GM19468 (cell line): ENCODE results near the gene GPX7.
"Not testable (repeated sequence)": the region's sequence is repeated elsewhere in the genome, so short reads cannot be mapped to it uniquely, and the experiment has no call there.

ENCODE experiments used
- ATAC-seq: cut with Tn5 transposase; IDR thresholded peaks from one replicate; pipeline ENCODE4 v1.9.1; 2021; ENCODE audit warnings: mild to moderate bottlenecking, moderate library complexity, moderate number of reproducible peaks; ENCODE audit not compliant: unreplicated experiment; ENCODE audit errors: extremely low read depth

The GPX7 gene

DNA sequence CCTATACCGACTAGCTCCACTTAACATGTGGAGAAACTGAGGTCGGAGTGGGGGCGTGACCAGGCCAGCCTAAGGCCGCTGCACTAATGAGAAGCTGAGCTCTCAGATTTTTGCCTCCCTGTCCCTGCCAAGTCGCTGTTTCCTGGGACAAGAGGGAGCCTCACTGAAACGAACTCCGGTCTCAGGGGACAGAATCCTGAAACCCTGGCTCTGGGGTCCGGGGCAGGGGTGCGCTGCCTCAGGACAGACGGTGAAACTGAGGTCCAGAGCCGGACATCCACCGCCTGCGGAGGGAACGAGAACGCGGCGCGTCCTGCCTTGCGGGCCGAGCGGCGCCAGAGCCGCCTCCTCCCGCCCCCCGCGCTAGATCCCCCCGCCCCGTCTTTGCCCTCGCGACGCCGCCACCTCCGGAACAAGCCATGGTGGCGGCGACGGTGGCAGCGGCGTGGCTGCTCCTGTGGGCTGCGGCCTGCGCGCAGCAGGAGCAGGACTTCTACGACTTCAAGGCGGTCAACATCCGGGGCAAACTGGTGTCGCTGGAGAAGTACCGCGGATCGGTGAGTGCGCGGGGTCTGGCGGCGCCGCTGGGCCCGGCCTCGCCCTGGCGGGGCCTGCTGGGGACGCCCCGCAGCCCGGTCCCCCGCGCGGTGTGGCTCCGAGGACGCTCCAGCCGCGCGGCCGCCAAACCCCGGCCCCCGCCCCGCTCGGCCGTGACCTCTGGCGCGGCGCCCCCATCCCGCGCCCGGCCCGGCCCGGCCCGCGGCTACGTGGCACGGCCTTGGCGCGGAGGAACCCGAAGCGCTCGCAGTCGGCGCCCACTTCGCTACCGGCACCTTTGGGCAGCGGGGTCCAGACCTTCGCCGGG is at the start of gene GPX7:
TSS of gene GPX7 (plus strand) at position 381 of the 865 bp plus-strand sequence. CDS start at position 420, 39 bp downstream.
- ATAC-seq = no peak

DNA sequence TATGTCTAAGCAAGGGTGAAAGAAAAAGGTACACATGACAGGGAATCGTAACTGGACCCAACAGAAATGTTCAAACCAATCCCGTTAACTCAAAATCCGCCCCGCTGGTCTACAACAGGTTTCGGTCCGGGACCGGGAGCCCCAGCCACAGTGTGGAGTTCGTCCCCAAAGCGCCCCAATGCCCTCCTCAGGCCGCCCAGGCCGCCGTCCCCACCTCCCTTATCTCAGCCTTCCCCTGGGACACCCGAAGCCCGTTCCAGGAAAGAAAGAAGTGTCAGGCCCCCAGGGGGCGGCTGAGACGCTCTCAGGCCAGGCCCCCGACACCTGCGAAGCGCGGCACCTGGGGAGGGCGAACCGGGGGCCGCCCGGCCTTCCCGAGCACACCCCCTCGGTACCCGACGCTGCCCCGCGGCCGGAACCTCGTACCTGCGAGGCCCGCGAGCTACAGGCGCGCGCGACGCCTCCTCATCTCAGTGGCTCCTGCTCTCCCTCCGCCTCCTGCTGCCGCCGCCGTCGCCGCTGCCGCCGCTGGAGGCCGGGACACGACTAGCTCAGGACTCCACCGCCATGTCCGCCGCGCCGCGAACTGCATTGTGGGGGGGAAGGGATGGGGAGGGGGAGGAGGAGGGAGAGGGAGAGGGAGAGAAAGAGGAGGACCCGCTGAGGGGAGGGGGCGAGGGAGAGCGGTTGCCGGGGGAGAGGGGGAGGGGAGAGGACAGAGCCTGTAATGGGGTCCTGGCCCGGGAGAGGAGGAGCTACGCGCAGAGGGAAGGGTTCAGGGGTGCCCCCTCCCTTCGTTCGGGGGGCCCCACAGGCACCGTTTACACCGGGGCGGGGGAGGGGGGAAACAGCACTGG is 49.4 kb upstream of the GPX7 start, which contains the start of gene TUT4:
TSS of gene TUT4 (minus strand) at position 588 of the 857 bp plus-strand sequence. CDS start 26,812 bp downstream, outside the sequence.
- no peak for ATAC-seq

DNA sequence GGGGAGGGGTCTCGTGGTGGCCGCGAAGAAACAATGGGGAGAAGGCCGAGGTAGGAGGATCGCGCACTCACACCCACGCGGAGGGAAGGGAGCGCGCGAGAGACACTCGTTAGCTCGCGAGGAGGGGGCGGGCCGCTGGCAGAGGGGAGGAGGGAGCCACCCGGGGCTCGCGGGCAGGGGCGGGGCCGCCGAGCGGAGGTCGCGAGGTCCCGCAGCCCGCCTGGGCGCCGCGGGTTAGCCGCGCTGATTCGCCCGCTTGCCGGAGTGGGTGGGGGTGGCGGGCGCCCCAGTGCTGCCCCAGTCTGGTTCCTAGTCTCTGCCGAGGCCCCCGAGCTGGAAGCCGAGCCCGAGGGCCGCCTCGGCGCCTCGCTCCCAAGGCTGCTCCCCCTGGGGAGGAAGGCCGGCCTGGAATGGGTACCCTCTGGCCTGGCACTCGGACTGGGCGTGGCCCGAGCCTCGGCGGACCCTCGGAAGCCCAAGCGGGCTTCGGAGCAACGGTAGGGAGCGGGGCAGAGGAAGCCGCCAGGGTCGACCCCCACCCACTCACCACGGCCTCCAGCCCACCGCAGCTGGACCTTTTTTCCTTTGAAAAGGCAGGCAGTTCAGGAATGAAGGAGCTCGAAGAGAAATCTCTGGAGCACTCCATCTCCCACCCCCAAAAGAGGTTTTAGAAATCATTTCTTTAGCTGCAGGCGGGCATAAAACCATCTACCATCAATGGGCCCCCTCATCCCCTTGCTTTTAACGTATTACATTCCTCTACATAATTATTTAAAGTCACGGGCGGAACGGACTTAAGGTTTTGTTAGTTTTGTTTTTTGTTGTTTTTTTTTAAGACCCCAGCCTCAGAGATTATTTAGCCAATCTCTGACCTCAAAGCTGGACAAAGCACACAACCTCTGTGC is 48.6 kb upstream of the GPX7 start:
- peak; percentile 19 for ATAC-seq

DNA sequence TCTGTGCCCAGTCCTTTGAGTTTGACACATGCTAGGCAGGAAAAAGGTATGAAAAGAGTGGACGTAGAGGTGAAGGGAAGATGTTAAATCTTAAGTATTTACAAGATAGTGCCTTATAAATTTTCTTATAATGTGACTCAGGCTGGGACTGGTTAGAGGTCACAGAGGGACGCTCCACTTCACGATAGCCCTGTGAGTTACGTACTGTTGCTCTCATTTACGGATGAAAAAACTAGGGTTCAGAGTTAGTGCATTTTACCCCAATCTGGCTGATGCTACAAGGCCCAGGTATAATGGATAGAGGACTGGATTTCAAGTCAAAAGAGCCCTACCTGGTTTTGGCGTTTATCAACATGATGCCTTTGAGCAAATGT is 47.9 kb upstream of the GPX7 start:
- ATAC-seq = no peak

DNA sequence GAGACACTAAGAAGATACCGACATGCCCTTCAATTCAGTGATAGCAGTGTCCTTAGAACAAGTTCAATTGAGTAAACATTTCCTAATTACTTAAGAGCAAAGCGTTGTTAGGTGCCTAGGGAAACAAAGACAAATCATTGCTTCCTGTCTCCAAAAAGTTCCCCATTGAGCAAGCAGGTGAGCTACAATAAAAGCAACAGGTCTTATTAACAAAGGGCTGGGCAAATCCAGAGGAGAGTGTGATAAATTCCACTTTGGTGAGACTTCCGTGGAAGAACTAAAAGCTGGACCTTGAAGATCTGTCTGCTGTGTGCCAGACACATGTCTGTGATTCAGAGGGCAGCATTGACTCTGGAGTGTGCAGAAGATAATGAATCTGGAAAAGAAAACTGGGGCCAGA is 47.4 kb upstream of the GPX7 start:
- ATAC-seq = no peak

DNA sequence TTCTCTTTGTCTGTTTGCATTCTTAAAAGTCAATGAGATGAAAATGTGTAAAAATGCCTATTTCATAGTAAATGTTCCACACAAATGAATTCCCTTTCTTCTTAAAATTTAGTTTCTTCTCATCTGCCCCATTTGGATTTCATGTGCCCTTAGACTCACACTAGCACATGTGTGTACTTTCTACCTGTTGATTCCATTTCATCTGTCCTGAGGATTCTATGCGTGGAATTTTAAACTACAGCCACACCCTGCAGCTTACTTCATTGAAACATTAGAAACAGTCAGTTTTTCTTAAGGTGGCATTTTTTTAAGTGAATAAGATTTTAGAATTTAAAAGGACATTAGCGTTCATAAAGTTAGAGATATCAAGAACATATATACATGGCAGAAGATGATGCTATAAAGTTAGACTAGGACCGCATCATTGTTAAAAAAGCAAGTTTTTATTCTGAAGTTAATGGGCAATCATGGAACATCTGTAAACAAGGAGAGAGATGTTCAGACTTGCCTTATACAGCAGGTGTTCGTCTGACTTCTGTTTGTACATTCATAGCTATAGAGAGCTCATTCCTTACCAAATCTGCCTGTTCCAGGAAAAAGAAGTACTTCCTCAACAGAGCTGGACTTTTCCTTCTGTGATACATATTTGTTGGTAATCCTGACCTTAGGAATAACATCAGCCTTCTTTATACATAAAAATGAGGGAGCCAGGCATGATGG is 45.4 kb upstream of the GPX7 start:
- ATAC-seq = no peak

DNA sequence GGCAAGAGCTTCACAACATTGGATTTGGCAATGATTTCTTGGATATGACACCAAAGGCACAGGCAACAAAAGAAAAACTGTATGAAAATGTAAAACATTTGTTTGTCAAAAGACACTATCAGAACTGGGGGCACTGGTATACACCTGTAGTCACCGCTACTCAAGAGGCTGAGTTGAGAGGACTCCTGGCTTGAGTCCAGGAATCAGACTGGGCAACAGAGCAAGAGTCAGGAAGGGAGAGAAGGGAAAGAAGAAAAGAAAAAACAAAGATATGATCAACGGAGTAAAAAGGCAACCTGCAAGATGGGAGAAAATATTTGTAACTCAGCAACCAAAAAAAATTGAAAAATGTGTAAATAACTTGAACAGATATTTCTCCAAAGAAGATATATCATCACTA is 43.2 kb upstream of the GPX7 start:
- ATAC-seq = no peak

DNA sequence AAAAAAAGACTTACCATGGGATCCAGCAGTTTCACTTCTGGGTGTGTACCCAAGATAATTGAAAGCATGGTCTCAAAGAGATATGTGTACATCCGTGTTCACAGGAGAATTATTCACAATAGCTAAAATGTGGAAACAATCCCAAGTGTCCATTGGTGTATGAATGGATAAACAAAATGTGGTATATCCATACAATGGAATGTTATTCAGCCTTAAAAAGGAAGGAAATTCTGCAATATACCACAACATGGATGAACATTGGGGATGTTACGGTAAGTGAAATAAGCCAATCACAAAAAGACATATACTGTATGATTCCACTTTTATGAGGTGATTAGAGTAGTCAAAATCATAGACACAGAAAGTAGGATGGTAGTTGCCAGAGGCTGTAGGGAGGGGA is 42.3 kb upstream of the GPX7 start:
- ATAC-seq = no peak

DNA sequence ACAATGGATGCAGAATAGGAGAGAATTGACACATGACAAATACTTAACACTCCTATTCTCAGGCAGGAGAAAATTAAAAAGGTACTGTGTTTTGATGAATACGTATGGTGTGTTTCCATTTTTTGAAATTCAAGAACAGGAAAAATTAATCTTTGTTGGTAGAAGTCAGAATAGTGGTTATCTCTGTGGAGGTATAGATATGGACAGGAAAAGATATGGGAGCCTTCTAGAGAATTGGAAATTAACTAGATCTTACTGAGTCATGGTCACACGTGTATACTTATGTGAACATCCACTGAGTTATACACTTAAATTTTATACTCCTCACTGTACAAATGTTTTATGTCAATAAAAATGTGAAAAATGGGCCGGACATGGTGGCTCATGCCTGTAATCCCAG is 39.4 kb upstream of the GPX7 start:
- no peak for ATAC-seq

DNA sequence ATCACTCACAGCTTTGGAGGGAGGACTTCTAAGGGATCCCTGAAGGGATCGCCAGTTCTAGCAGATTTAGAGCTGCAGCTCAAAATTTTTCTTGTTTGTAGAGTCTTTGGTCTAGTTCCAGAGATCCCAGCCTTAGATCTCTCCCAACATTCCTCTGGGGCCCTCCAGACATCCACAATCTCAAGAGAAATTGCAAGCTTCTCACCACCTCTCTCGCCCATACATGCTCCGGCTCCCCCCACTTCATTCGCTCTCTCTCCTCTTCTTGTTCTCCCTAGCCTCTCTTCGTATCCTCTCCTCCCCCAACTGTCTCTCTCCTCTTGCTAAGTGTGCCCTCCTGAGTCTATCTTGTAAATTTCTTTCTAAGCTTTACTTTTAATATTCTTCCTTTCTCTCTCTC is 34.2 kb upstream of the GPX7 start:
- no peak for ATAC-seq

DNA sequence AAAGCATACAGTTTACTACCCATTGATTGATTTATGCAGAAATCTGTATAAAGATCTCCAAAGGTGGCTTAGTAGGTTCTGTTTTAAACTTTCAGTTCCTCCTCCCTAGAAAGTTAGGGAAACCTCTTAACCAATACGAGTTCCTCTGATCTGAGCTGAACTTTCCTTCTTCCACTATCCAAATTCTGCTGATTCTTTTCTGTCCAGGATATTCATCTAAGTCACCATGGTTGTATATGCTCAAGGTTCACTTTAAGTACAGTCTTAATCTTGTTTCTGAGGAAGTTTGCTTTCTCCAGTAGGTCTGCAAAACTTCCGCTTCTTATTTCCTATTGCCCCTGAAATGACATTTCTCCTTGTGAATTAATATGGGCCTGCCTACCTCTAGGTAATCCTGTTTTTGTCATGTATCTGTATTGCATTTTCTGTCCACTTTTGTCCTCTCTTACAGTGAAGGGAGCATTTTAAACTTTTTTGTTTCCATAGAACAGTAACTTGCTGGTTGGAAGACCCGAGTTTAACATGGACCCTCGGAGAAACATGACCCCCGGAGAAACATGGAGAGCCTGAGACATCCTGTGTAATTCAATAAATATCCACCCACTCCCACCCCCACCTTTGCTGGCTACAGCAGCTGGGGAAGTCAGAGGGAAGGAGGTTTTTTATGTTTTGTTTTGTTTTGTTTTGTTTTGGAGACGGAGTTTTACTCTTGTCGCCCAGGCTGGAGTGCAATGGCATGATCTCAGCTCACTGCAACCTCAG is 32.5 kb upstream of the GPX7 start:
- no peak for ATAC-seq

DNA sequence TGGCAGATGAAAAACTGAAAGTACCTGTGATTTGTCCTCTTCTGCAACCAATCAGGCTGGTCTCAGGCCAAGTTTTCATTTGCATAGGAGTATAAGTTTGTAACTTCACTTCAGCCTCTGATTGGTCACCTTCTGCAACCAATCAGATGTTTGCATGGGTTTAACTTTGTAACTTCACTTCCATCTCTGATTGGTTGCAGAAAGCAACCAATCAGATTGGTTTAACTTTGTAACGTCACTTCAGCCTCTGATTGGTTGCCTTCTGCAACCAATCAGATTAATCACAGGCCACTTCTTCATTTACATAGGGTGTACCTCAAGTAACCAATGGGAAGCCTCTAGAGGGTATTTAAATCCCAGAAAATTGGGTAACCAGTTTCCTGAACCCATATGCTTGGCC is 30.4 kb upstream of the GPX7 start:
- no peak for ATAC-seq

DNA sequence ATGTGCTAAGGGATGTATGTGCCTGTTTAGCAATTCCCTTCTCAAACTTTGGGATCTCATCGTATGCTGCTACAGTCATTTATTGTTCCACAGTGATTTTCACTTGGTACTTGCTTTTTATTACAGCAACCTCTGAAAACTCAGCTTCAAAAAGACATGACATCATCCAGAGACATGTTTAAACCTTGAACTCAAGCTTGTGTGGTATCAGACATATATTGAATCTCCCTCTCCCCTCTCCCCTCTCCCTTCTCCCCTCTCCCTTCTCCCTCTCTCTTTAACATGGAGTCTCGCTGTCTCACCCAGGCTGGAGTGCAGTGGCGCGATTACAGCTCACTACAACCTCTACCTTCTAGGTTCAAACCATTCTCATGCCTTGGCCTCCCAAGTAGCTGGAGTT is 29.8 kb upstream of the GPX7 start:
- no peak for ATAC-seq

DNA sequence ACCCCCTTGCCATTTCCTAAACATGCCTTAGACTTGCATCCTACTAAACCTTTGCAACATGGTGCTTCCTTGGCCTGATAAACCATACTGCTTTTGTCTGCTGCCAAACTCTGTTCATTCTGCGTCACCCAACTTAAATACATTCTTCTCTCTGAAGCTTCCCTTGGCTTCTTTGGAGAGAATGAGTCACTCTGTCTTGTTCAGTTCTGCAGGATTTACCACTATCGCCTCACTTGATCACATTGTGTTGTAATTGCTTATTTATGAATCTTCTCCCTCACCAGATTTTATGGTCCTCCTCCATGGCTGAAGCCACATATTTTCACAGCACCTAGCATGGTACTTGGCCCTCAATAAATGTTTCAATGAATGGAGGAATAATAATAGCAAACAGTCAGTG is 27.6 kb upstream of the GPX7 start:
- ATAC-seq = no peak

DNA sequence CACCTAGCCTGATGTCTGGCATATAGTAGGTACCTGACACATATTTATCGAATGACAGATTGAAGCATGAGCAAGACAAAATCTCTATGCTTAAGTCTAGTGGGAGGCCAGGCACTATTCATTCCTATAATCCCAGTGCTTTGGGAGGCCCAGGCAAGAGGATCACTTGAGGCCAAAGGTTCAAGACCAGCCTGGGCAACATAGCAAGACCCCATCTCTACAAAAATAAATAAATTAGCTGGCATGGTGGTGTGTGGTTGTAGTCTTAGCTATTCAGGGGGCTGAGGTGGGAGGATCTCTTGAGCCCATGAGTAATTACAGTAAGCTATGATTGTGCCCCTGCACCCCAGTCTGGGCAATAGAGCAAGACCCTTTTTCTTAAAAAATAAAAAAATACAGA is 26.1 kb upstream of the GPX7 start:
- no peak for ATAC-seq

DNA sequence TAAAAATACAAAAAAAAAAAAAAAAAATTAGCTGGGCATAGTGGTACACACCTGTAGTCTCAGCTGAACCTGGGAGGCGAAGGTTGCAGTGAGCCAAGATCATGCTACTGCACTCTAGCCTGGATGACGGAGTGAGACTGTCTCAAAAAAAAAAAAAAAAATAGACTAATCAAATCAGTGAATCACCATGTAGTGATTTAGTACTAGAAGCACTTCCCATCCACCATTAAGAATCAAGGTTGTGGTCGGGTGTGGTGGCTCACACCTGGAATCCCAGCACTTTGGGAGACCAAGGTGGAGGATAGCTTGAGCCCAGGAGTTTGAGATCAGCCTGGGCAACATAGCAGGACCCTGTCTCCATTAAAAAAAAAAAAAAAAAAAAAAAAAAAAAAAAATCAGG is 24.1 kb upstream of the GPX7 start:
- ATAC-seq = not testable (repeated sequence)

DNA sequence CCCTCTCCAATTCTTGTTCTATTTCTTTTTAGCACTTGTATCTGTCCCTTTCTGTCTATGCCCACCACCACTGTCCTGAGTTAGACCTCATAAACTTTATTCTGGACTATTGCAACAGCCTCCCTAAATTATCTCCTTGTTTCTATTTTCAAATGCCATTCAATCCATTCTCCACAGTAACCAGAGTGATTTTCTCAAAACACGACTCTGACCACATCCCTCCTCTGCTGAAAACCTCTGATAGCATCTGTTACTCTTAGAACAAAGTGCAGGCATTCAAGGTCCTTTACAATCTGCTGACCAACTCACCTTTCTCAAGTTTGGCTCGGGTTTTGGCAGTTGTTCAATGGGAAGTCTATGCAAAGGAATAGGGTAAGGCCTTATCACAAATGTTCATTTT is 22.8 kb upstream of the GPX7 start:
- ATAC-seq = no peak

DNA sequence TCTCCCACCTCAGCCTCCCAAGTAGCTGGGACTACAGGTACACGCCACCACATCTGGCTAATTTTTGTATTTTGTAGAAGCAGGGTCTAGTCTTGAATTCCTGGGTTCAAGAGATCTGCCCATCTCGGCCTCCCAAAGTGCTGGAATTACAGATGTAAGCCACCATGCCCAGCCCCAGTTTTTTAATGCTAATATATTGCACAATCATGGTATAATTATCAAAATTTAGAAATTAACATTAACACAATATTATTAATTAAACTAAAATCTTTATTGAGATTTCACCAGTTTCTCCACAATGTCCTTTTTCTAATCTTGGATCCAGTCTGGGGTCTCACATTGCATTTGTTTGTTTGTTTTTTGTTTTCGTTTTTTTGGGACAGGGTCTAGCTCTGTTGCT is 21.9 kb upstream of the GPX7 start:
- no peak for ATAC-seq

DNA sequence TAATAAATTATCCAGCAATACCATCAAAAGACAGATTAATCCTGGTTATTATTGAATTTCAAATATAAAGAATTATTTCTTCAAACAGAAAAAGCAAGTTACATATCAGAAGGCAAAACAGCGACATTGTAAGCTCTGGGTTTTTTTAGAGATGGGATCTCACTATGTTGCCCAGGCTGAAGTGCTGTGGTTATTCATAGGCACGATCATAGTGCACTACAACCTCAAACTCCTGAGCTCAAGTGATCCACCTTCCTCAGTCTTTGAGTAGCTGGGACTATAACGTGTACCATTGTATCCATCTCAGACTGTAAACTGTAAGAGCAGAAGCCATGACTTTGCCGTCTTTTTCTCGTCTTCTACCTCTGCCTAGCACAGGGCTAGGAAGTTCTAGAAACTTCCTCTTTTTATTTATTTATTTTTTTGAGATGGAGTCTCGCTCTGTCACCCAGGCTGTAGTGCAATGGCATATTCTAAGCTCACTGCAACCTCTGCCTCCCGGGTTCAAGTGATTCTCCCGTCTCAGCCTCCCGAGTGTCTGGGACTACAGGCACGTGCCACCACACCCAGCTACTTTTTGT is 20.0 kb upstream of the GPX7 start:
- no peak for ATAC-seq
